Neuron (in vitro differentiated cells): ENCODE measurements around the gene GOLGA2.

Source experiments
- H2AFZ ChIP-seq: one replicate; pipeline ENCODE4 v1.6.1; 2013; ENCODE audit warnings: low read depth, mild to moderate bottlenecking, inconsistent platforms, low read length, moderate library complexity
- H3K27me3 ChIP-seq: one replicate; pipeline ENCODE4 v1.6.1; 2013; ENCODE audit warnings: low read length; ENCODE audit not compliant: insufficient read depth
- H3K36me3 ChIP-seq: one replicate; pipeline ENCODE4 v1.6.1; 2013; ENCODE audit warnings: low read length; ENCODE audit not compliant: insufficient read depth
- H3K4me1 ChIP-seq: one replicate; pipeline ENCODE4 v1.6.1; 2013; ENCODE audit warnings: low read length; ENCODE audit not compliant: insufficient read depth
- H3K4me3 ChIP-seq: 2 replicates; pipeline ENCODE4 v1.5.1; 2013; ENCODE audit warnings: mild to moderate bottlenecking, low read length, moderate library complexity
- H3K9me3 ChIP-seq: one replicate; pipeline ENCODE4 v1.6.1; 2013; ENCODE audit warnings: low read length

The GOLGA2 gene, protein sequence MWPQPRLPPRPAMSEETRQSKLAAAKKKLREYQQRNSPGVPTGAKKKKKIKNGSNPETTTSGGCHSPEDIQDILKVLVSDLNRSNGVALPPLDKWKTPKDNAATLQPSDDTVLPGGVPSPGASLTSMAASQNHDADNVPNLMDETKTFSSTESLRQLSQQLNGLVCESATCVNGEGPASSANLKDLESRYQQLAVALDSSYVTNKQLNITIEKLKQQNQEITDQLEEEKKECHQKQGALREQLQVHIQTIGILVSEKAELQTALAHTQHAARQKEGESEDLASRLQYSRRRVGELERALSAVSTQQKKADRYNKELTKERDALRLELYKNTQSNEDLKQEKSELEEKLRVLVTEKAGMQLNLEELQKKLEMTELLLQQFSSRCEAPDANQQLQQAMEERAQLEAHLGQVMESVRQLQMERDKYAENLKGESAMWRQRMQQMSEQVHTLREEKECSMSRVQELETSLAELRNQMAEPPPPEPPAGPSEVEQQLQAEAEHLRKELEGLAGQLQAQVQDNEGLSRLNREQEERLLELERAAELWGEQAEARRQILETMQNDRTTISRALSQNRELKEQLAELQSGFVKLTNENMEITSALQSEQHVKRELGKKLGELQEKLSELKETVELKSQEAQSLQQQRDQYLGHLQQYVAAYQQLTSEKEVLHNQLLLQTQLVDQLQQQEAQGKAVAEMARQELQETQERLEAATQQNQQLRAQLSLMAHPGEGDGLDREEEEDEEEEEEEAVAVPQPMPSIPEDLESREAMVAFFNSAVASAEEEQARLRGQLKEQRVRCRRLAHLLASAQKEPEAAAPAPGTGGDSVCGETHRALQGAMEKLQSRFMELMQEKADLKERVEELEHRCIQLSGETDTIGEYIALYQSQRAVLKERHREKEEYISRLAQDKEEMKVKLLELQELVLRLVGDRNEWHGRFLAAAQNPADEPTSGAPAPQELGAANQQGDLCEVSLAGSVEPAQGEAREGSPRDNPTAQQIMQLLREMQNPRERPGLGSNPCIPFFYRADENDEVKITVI

DNA sequence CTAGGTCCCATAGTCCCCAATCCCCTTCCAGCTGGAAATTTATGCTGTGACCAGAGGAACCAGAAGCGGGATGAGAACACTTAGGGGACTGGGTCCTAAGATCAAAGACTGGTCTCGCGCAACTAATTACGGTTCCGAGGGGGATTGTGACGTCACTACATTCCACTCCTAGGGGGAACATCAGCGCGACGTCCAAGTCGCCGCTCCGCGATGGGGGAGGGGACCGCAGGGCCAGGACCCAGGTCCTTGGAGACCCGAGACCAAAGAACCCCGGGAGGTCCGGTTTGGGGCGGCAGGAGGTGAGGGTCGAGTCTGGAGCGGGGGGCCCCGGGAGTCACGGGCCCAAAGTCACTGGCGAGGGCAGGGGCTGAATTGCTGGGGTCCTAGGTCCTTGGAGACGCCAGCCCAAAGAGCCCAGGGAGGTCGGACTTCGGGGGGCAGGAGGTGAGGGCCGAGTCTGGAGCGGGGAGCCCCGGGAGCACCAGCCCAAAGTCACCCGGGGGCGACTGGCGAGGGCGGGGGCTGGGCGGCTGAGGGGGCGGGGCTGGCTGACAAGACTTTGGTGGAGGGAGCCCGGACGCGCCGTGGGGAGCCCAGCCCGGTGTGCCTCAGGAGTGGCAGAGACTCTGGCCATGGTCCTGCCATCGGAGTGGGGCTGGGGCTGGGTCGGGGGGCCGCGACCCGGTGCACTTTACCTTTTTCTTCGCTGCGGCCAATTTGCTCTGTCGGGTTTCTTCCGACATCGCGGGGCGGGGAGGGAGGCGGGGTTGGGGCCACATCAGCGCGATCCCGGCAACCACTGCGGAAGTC lies at the start of gene GOLGA2:
Gene GOLGA2, minus strand, starts transcription at position 810 of the 810 bp plus-strand sequence. Its CDS starts 31 bp downstream, at position 779.
- Histone ChIP-seq H3K9me3 (no peaks in the 10 kb centered on the region), H2AFZ (peak within 1 kb of the TSS; percentile 74), H3K36me3 (peaks cover 25% of the 10 kb centered on the region), H3K4me1 (peaks cover 16% of the 10 kb centered on the region), H3K4me3 (peak within 1 kb of the TSS; percentile 69), H3K27me3 (no peaks in the 10 kb centered on the region)

DNA sequence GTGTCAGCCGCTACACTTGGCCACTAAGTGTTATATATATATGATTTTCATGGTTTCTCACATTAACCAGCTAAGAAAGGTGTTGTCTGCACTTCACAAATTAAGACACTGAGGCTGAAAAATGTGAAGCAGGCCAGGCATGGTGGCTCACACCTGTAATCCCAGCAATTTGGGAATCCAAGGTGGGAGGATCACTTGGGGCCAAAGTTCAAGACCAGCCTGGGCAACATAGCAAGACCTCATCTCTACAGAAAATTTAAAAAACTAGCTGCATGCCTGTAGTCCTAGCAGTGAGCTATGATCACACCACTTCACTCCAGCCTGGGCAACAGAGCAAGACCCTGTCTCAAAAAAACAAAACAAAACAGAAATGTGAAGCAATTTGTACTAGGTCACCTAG lies 48.6 kb upstream of the GOLGA2 start:
- Histone ChIP-seq H3K27me3 (no peaks in the 10 kb centered on the region), H2AFZ (no peak overlapping the region), H3K4me3 (no peak overlapping the region), H3K4me1 (peaks cover 17% of the 10 kb centered on the region), H3K9me3 (no peaks in the 10 kb centered on the region), H3K36me3 (peaks cover 37% of the 10 kb centered on the region)

GRCh38 chr9:128323791-128324190 lies 48.0 kb upstream of the GOLGA2 start:
- H3K9me3 ChIP-seq = no peaks in the 10 kb centered on the region
- peak overlapping the region; percentile 53 for H3K4me3 ChIP-seq
- no peak overlapping the region for H2AFZ ChIP-seq
- peaks cover 35% of the 10 kb centered on the region for H3K36me3 ChIP-seq
- H3K4me1 ChIP-seq = peaks cover 17% of the 10 kb centered on the region
- no peaks in the 10 kb centered on the region for H3K27me3 ChIP-seq

- H3K4me3 ChIP-seq = peak overlapping the region; percentile 53
- H2AFZ ChIP-seq = peak overlapping the region; percentile 37
- no peaks in the 10 kb centered on the region for H3K27me3 ChIP-seq
- no peaks in the 10 kb centered on the region for H3K9me3 ChIP-seq
- H3K4me1 ChIP-seq = peaks cover 17% of the 10 kb centered on the region
- H3K36me3 ChIP-seq = peaks cover 33% of the 10 kb centered on the region
These were observed 47.5 kb upstream of the GOLGA2 start for GRCh38 chr9:128323212-128323730.

DNA sequence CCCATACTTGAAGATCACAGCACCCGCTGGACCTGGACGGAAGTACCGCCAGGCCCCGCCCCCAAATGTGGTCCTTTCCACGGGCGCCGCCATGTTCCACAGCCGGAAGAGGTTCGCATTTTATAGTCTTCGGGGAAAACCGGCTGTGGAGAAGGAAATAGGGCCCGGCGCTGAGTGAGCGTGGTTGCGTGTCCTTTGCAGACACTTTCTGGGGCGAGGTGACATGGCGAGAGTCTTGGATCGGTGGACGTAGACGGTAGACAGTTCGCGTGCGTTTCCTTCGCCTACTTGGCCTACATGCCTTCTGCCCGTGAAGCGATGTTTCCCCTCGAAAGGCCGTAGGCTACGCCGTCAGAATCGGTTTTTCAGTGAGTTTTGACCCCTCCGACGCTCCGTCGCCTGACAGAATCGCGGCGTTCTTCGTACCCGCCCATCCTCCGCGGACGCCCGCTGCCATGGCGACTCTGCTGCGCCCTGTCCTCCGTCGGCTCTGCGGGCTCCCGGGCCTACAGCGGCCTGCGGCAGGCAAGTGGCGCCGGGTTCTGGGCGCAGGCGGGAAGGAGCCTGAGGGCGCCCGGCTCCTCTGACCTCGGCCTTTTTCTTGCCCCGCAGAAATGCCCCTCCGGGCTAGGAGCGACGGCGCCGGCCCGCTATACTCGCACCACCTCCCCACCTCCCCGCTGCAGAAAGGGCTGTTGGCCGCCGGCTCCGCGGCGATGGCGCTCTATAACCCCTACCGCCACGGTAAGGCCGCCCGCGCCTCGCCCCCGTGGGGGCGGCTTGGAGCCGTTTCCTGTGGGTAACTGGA lies 46.8 kb upstream of the GOLGA2 start, which contains the start of the genes COQ4 and TRUB2:
Gene COQ4, plus strand, starts transcription at position 436 of the 808 bp plus-strand sequence. Its CDS starts 20 bp downstream, at position 456.
Gene TRUB2, minus strand, starts transcription at position 44 of the 808 bp plus-strand sequence. Its CDS starts 39 bp downstream, at position 5.
- H3K4me1 ChIP-seq = peaks cover 17% of the 10 kb centered on the region
- H2AFZ ChIP-seq = peak within 1 kb of the TSS; percentile 37
- peaks cover 30% of the 10 kb centered on the region for H3K36me3 ChIP-seq
- peak within 1 kb of the TSS; percentile 53 for H3K4me3 ChIP-seq
- H3K27me3 ChIP-seq = no peaks in the 10 kb centered on the region
- H3K9me3 ChIP-seq = no peaks in the 10 kb centered on the region

DNA sequence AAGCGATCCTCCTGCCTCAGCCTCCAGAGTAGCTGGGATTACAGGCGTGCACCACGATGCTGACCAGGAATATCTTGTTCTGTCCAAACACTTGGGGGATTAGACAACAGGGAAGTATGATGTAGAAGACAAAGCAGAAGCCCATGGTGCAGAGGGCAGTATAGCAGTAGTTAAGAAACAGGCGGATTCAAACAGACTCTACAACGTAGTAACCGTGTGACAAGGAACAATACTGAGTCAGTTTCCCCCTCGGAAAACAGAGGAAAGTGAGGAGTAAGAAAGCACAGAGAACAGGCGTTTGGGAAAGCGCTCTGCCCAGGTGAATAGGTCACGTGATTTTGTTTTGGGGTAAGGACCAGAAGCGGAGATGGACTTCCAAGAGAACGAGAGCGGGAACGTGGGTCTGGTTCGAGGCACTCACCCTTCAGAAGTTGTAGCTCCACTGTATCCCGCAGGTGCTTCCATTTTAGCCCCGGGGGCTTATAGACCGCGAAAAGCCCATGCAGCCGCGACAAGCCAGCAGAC lies 46.1 kb upstream of the GOLGA2 start:
- Histone ChIP-seq H3K27me3 (no peaks in the 10 kb centered on the region), H3K4me1 (peaks cover 17% of the 10 kb centered on the region), H3K9me3 (no peaks in the 10 kb centered on the region), H3K4me3 (peak overlapping the region; percentile 53), H3K36me3 (peaks cover 32% of the 10 kb centered on the region), H2AFZ (no peak overlapping the region)

GRCh38 chr9:128321343-128321742 lies 45.5 kb upstream of the GOLGA2 start:
- Histone ChIP-seq H3K36me3 (peaks cover 35% of the 10 kb centered on the region), H3K4me1 (peaks cover 17% of the 10 kb centered on the region), H3K9me3 (no peaks in the 10 kb centered on the region), H3K4me3 (peak overlapping the region; percentile 53), H3K27me3 (no peaks in the 10 kb centered on the region), H2AFZ (no peak overlapping the region)

DNA sequence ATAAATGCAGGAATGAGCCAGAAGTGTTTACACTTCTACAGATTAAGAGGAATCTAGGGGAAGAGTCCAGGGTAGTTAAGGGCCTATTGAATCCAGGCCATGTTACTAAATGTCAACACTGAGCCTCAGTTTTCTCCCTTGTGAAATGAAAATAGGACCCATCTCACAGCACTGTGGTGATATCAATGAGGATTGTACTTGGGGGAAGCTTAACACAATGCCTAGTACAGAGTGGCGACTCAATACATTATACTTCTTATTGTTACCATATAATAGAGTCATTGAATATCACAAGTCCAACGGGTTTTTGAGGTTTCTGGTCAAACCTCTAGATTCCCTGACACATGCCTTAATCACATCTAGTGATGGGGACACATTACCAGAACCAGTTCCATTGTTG lies 41.8 kb upstream of the GOLGA2 start:
- H2AFZ ChIP-seq = no peak overlapping the region
- H3K9me3 ChIP-seq = no peaks in the 10 kb centered on the region
- no peaks in the 10 kb centered on the region for H3K27me3 ChIP-seq
- H3K4me1 ChIP-seq = peaks cover 8% of the 10 kb centered on the region
- H3K36me3 ChIP-seq = peaks cover 37% of the 10 kb centered on the region
- no peak overlapping the region for H3K4me3 ChIP-seq

GRCh38 chr9:128316421-128316820 lies 40.6 kb upstream of the GOLGA2 start:
- Histone ChIP-seq H2AFZ (no peak overlapping the region), H3K27me3 (no peaks in the 10 kb centered on the region), H3K36me3 (peaks cover 38% of the 10 kb centered on the region), H3K4me1 (peaks cover 4% of the 10 kb centered on the region), H3K9me3 (no peaks in the 10 kb centered on the region), H3K4me3 (no peak overlapping the region)

DNA sequence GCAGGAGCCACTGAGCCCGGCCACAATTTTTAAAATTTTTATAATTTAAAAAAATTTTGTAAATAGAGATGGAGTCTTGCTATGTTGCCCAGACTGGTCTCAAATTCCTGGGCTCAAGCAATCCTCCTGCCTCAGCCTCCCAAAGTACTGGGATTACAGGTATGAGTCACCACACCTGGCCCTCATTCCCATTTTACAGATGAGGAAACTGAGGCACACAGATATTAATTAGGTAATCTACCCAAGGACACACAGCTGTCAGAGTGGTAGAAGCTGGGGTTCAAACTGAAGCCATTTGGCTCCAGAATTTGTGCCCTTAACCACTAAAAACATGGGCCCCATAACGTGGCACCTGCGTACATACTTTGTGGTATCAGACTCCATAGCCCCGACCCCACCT lies 38.9 kb upstream of the GOLGA2 start:
- Histone ChIP-seq H3K27me3 (no peaks in the 10 kb centered on the region), H3K36me3 (peaks cover 55% of the 10 kb centered on the region), H2AFZ (no peak overlapping the region), H3K4me1 (no peaks in the 10 kb centered on the region), H3K4me3 (no peak overlapping the region), H3K9me3 (no peaks in the 10 kb centered on the region)

DNA sequence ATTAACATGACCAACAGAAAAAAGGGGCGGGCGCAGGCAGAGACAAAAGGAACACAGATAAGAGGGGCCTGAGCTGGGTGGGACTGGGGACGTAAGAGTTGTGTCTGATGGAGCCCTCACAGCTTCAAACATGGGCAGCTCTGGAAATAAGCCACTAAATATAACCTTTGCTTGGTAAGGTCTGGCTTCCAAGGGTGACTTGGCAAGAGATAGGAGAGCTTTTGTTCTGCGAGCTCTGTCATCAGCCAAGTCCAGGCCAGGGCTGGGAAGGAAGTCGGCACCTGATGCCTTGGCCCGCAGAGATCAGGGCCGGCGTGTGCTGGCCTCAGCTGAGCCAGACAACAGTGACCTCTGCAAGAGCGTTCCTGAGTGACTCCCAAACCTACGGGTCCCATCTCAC lies 34.7 kb upstream of the GOLGA2 start:
- Histone ChIP-seq H3K27me3 (no peaks in the 10 kb centered on the region), H3K9me3 (no peaks in the 10 kb centered on the region), H3K4me1 (no peaks in the 10 kb centered on the region), H2AFZ (no peak overlapping the region), H3K4me3 (no peak overlapping the region), H3K36me3 (peaks cover 47% of the 10 kb centered on the region)
